K562 (cell line): ENCODE data around the gene TMEM185B. TPM values are rescaled to one million over a fixed set of nuclear protein-coding genes. Genes with fewer than 3 reads are reported as not detected.

Experiments used
- ETV5 ChIP-seq: sonication (generic); formaldehyde crosslinking; IDR thresholded peaks from 2 replicates; pipeline ENCODE4 v1.4.0; 2020; ENCODE audit warnings: low read depth, mild to moderate bottlenecking, missing genetic modification reagents
- MXD1 ChIP-seq: fragments of 250-450 bp; sonication (Bioruptor Pico); IDR thresholded peaks from 2 replicates; pipeline ENCODE4 v1.8.0; 2021; ENCODE audit warnings: borderline replicate concordance, mild to moderate bottlenecking, moderate library complexity; ENCODE audit not compliant: poor library complexity, severe bottlenecking
- MYNN ChIP-seq, 2 experiments: sonication (generic); formaldehyde crosslinking in 1 of 2; IDR thresholded peaks; 2 replicates each; pipeline versions ENCODE4 v1.5.0 to v1.6.1; 2016 to 2020; ENCODE audit warnings: antibody characterized with exemption in 1 of 2, missing genetic modification reagents in 1 of 2
- NFRKB ChIP-seq: fragments of 450-650 bp; IDR thresholded peaks from 2 replicates; pipeline ENCODE4 v1.6.1; 2016; ENCODE audit warnings: low read depth
- SP2 ChIP-seq: IDR thresholded peaks from 2 replicates; pipeline ENCODE4 v1.6.1; 2011; ENCODE audit warnings: mild to moderate bottlenecking, low read depth, low read length, moderate library complexity; ENCODE audit not compliant: poor library complexity, severe bottlenecking; ENCODE audit errors: extremely low read depth
- ZBTB7A ChIP-seq: IDR thresholded peaks from 2 replicates; pipeline ENCODE4 v1.6.1; 2011; ENCODE audit warnings: low read depth, mild to moderate bottlenecking, low read length, moderate library complexity, borderline replicate concordance; ENCODE audit not compliant: control insufficient read depth
- ZNF507 ChIP-seq: conservative IDR thresholded peaks from 2 replicates; pipeline ENCODE4 v1.6.1; 2017; ENCODE audit warnings: missing genetic modification characterization, missing compliant biosample characterization
- polyA plus RNA-seq, 8 experiments: library from polyadenylated mRNA; depleted of rRNA in 4 of 8; stranded (reverse) in 5 of 8; unstranded in 3 of 8; fragments of >200 nt; fragmentation: Nextera tagmentation in 2 of 8; fragmentation: Illumina TruSeq in 1 of 8; extraction: Ambion mirVana in 2 of 8; extraction: Trizol in 1 of 8; gene quantifications; 2 replicates each; pipeline versions ENCODE4 v1.2.1 to v1.2.3, GENCODE V29; 2011 to 2014; ENCODE audit warnings: inconsistent platforms in 1 of 8, missing spikeins in 1 of 8
- total RNA-seq, 7 experiments: library from RNA; depleted of rRNA in 6 of 7; stranded (reverse); fragments of >200 nt in 6 of 7; fragmentation: Illumina TruSeq in 2 of 7; extraction: Trizol in 2 of 7; gene quantifications; 2 replicates each; pipeline versions ENCODE4 v1.2.1 to v1.2.3, GENCODE V29; 2011 to 2021; ENCODE audit warnings: low replicate concordance in 1 of 7
- TF ChIP-seq, protein P1 (sequence below): sonication (generic); formaldehyde crosslinking; IDR thresholded peaks from 2 replicates; pipeline ENCODE4 v1.8.0; 2022; ENCODE audit warnings: mild to moderate bottlenecking, missing genetic modification reagents, borderline replicate concordance

TMEM185B gene
- total and polyA plus RNA-seq, 9 of the 15 experiments (the other 6 are each of a cell fraction or from before 2014, with no cell fraction given) = 2.9 to 28.2 (median 11.5) TPM

GRCh38 chr2:120238728-120239487 is 15.7 kb upstream of the TMEM185B start (continued):
- TF ChIP-seq ETV5 (no peak), ZBTB7A (peak; percentile 57; the same call in 1 of the 2 replicates), ZNF507 (tag) (no peak), NFRKB (no peak), MYNN (IDR thresholded peaks at IDR 0.05) (no peak), MYNN (CRISPR knock-in tag; IDR thresholded peaks at IDR 0.05) (no peak), SP2 (no peak), MXD1 (CRISPR knock-in tag) (no peak)
- TF ChIP-seq, protein P1, sequence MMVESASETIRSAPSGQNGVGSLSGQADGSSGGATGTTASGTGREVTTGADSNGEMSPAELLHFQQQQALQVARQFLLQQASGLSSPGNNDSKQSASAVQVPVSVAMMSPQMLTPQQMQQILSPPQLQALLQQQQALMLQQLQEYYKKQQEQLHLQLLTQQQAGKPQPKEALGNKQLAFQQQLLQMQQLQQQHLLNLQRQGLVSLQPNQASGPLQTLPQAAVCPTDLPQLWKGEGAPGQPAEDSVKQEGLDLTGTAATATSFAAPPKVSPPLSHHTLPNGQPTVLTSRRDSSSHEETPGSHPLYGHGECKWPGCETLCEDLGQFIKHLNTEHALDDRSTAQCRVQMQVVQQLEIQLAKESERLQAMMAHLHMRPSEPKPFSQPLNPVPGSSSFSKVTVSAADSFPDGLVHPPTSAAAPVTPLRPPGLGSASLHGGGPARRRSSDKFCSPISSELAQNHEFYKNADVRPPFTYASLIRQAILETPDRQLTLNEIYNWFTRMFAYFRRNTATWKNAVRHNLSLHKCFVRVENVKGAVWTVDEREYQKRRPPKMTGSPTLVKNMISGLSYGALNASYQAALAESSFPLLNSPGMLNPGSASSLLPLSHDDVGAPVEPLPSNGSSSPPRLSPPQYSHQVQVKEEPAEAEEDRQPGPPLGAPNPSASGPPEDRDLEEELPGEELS (CRISPR knock-in tag) = no peak
